ENCODE measurements around the gene CRNN. TPM values are rescaled to one million over a fixed set of nuclear protein-coding genes. Genes with fewer than 3 reads are reported as not detected.

Gene CRNN
- total and polyA plus RNA-seq, 10 of the 15 experiments (the other 5 are each of a cell fraction or from before 2014, with no cell fraction given): not detected

- TF ChIP-seq MTA2 (IDR thresholded peaks at IDR 0.05; ENCODE audit: low read depth): no peak
- no peak for TF ChIP-seq IKZF2 (IDR thresholded peaks at IDR 0.05)
- no peak for TF ChIP-seq CHD1 (IDR thresholded peaks at IDR 0.05; ENCODE audit: low read depth, low read length)
- no peak for TF ChIP-seq E2F8 (IDR thresholded peaks at IDR 0.05; ENCODE audit: low read depth, partially characterized antibody)
- TF ChIP-seq SIX5 (IDR thresholded peaks at IDR 0.05; ENCODE audit: low read depth, low read length, severe bottlenecking): no peak
- TF ChIP-seq, protein P1, sequence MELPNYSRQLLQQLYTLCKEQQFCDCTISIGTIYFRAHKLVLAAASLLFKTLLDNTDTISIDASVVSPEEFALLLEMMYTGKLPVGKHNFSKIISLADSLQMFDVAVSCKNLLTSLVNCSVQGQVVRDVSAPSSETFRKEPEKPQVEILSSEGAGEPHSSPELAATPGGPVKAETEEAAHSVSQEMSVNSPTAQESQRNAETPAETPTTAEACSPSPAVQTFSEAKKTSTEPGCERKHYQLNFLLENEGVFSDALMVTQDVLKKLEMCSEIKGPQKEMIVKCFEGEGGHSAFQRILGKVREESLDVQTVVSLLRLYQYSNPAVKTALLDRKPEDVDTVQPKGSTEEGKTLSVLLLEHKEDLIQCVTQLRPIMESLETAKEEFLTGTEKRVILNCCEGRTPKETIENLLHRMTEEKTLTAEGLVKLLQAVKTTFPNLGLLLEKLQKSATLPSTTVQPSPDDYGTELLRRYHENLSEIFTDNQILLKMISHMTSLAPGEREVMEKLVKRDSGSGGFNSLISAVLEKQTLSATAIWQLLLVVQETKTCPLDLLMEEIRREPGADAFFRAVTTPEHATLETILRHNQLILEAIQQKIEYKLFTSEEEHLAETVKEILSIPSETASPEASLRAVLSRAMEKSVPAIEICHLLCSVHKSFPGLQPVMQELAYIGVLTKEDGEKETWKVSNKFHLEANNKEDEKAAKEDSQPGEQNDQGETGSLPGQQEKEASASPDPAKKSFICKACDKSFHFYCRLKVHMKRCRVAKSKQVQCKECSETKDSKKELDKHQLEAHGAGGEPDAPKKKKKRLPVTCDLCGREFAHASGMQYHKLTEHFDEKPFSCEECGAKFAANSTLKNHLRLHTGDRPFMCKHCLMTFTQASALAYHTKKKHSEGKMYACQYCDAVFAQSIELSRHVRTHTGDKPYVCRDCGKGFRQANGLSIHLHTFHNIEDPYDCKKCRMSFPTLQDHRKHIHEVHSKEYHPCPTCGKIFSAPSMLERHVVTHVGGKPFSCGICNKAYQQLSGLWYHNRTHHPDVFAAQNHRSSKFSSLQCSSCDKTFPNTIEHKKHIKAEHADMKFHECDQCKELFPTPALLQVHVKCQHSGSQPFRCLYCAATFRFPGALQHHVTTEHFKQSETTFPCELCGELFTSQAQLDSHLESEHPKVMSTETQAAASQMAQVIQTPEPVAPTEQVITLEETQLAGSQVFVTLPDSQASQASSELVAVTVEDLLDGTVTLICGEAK (IDR thresholded peaks at IDR 0.05; ENCODE audit: borderline replicate concordance): no peak
- TF ChIP-seq ZNF622 (IDR thresholded peaks at IDR 0.05): no peak
These were observed 5.9 kb upstream of the CRNN start (continued) for GRCh38 chr1:152419917-152420316.

Measured in GM12878 (cell line).